NCI-H146 treated with DMSO at 0.1 percent for 48 hours (cell line): ENCODE results near the gene GCDH.
"Not testable (repeated sequence)": the region's sequence is repeated elsewhere in the genome, so short reads cannot be mapped to it uniquely, and the experiment has no call there.

Experiments used
- DNase-seq: peaks from one replicate; lab custom pipeline; 2025; ENCODE audit not compliant: unreplicated experiment; lab: John Stamatoyannopoulos, UW

Gene GCDH

DNA sequence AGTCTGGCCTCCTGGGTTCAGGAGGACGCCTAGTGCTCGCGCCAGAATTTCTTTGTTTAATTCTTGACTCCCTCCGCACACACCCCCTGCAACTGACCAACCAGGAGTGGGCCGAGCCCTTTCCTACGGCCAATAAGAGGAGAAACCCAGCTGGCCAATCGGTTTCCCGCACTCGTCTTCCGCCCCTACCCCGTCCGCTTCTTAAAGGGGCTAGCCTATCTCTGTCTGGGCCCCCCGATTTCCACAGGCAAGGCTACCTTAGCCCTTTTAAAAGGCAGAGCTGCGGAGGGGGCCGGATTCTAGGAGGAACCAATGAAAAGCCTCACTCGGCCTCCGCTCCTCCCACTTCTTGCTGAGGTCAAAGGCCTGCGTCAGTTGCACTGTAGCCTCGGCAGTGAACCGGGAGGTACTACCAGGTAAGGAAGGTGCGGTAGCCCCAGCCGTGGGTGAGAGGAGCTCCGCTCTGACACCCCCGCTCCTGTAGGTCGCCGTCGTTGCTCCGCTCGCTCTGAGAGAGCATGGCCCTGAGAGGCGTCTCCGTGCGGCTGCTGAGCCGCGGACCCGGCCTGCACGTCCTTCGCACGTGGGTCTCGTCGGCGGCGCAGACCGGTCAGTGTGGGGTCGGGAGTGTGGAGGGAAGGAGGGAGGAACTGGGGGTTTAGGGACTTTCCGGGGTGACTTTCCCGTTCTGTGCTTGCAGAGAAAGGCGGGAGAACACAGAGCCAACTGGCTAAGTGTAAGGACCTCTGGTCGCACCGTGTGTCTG is at the start of gene GCDH:
Gene GCDH (plus strand): TSS at position 374 of the 766 bp plus-strand sequence. CDS start 145 bp downstream, at position 519.
- peak; percentile 100 for DNase-seq

DNA sequence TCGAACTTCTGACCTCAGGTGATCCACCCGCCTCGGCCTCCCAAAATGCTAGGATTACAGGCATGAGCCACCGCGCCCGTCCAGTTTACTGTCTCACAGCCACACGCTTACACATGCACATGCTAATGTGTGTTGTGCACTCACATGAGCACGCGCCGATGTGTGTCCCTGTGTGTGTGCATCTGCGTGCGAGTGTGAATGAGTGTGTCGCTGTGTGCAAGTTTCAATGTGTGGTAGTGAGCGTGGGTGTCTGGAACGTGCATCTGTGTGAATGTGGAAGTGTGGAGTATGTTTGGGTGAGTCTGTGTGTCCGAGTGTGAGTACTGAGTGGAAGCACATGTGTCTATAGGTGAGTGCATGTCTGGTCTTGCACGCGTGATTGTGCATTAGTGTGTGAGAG is 48.4 kb upstream of the GCDH start:
- no peak for DNase-seq

DNA sequence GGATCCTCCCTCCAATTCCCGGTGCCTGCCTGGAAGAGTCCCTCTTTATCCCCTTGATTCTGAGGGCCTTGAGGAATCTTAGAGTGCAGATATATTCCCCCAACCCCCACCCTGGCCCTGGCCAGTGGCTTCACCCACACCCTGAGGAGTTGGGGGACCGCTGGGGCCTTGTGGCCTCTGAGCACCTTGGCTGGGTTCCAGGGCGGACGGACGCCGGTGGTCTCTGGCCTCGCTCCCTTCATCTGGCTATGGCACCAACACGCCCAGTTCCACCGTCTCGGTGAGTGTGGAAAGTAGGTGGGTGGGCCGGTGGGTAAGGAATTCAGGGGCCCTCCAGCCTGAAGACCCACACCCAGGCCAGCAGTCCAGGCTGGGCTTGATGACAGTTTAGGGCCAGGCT is 47.6 kb upstream of the GCDH start:
- no peak for DNase-seq

DNA sequence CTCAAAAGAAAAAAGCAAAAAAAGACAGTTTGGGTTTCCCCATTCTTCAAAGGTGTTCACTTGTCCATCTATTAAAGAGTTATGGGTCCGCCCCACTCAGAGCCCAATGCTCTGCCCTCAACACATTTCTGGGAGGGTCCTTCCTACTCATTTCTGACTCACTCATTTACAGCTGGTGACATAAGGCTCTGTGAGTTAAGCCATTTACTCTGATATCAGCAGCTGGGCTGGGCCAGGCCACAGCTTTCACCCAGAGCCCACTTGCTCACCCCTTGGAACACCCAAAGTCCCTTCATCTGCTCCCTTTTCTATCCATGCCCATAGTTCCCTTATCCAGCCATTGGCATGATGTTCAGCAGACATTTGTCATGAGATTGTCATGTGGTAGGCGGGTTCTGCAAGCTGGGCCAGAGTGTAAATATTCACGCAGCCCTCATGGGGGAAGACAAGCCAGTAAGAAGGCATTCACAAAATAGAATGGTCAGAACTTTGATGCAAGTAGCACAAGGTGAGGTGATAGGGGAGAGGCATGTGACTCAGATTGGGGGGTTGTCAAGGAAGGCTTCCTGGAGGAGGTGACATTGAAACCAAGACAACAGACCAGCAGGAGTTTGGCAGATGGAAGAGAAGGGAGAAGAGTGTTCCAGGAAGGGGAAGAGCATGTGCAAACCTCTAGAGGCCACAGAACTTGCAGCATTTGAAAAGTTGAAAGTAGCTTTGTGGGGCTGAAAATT is 46.8 kb upstream of the GCDH start:
- DNase-seq = no peak

DNA sequence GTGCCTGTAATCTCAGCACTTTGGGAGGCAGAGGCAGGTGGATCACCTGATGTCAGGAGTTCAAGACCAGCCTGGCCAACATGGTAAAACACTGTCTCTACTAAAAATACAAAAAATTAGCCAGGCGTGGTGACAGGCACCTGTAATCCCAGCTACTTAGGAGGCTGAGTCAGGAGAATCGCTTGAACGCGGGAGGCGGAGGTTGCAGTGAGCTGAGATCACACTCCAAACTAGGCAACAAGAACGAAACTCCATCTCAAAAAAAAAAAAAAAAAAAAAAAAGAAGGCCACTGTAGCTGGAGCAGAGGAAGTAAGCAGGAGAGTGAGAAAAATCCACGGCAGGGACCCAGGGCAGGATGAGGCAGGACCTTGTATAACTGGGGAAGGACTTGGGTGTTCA is 44.3 kb upstream of the GCDH start:
- DNase-seq = not testable (repeated sequence)

DNA sequence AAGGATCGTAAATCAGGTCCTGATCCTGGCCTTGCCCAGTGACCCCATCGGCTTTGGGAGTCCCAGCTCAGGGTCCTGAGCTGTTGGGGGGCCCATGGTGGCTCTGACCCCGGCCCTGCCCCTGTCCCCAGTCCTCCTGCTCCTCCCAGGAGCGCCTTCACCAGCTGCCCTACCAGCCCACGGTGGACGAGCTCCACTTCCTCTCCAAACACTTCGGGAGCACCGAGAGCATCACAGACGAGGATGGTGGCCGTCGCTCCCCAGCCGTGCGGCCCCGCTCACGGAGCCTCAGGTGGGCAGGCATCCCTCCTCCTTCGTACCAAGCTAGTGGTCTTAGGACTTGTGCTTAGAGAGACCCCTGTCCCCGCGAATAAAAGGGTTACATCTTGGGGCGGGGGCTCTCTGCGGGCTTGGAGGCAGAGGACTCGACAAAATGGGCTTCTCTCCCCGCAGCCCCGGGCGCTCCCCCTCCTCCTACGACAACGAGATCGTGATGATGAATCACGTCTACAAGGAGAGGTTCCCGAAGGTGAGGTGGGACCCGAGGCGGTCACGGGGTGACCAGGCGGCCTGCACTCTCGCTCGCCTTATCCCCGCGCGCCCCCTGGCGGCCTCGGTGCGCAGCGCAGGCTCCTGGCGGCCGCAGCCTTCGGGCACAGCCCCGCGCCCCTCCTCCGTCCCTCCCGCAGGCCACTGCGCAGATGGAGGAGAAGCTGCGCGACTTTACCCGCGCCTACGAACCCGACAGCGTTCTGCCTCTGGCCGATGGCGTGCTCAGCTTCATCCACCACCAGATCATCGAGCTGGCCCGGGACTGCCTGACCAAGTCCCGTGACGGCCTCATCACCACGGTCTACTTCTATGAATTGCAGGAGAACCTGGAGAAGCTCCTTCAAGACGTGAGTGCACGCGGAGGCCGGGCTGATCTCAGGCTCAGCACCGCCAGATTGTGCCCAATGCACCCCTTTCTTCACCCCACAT is 43.5 kb upstream of the GCDH start:
- peak; percentile 38 for DNase-seq

DNA sequence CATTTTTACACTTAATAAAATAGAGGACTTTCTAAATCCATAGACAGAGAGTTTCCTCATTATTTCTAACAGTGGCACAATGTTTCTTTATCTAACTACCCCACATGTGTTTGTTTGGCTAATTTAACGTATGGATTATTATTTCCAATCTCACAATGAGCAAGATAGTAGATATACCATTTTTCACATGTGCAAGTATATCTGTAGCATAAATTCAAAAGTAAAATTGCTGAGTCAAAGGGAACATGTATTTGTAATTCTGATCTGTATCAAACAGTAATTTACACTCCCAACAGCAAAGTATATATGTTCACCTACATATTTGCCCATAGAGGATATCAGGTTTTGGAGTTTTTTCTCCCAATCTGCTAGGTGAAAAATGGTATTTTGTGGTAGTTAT is 34.3 kb upstream of the GCDH start:
- DNase-seq = no peak

DNA sequence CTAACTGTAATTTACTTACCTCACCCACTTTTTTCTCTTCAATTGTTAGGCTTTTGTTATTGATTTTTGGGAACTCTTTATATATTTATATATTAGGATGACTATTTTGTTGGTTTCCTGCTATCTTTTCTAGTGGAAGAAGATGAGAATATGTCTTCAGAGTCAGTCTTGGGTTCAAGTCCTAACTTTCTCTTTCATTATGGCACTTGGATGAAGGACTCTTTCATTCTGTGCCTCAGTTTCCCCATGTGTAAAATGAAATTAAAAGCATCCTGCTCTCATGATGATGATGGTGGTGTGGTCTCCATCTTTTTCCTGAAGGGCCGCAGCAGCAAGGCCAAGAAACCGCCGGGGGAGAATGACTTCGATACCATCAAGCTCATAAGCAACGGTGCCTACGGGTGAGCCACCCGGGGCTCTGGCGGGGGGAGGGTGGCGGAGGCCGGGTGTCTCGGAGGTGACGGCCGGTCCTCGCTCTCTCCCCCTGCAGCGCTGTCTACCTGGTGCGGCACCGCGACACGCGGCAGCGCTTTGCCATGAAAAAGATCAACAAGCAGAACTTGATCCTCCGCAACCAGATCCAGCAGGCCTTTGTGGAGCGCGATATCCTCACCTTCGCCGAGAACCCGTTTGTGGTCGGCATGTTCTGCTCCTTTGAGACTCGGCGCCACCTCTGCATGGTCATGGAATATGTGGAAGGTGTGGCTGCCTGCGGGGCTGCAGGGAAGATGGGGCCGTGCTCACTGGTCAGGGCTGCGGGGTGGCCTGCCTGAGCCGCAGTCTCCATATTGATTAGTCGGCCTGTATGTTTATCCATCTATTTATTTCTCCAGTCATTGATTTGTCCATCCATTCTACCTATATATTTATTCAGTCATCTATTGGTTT is 32.7 kb upstream of the GCDH start:
- no peak for DNase-seq

DNA sequence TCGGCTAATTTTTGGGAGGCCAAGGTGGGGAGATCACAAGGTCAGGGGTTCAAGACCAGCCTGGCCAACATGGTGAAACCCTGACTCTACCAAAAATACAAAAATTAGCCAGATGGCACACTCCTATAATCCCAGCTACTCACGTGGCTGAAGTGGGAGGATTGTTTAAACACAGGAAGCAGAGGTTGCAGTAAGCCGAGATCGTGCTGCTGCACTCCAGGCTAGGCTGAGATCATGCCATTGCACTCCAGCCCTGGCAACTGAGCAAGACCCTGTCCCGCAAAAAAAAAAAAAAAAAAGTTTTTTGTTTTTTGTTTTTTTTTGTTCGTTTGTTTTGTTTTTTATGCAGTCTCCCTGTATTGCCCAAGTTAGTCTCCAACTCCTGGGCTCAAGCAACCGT is 31.4 kb upstream of the GCDH start:
- no peak for DNase-seq

DNA sequence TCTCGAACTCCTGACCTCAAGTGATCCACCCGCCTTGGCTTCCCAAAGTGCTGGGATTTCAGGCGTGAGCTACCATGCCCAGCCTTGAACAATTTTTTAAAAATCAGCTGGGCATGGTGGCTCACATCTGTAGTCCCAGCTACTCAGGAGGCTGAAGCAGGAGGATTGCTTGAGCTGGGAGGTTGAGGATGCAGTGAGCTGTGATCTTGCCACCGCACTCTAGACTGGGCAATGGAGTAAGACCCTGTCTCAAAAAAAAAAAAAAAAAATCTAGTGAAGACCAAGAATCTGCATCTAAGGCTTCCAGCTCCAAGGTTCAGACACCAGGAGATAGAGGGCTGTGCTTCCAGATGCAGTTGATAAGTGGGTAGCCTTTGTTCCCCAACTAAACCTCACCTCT is 26.8 kb upstream of the GCDH start:
- DNase-seq = no peak

DNA sequence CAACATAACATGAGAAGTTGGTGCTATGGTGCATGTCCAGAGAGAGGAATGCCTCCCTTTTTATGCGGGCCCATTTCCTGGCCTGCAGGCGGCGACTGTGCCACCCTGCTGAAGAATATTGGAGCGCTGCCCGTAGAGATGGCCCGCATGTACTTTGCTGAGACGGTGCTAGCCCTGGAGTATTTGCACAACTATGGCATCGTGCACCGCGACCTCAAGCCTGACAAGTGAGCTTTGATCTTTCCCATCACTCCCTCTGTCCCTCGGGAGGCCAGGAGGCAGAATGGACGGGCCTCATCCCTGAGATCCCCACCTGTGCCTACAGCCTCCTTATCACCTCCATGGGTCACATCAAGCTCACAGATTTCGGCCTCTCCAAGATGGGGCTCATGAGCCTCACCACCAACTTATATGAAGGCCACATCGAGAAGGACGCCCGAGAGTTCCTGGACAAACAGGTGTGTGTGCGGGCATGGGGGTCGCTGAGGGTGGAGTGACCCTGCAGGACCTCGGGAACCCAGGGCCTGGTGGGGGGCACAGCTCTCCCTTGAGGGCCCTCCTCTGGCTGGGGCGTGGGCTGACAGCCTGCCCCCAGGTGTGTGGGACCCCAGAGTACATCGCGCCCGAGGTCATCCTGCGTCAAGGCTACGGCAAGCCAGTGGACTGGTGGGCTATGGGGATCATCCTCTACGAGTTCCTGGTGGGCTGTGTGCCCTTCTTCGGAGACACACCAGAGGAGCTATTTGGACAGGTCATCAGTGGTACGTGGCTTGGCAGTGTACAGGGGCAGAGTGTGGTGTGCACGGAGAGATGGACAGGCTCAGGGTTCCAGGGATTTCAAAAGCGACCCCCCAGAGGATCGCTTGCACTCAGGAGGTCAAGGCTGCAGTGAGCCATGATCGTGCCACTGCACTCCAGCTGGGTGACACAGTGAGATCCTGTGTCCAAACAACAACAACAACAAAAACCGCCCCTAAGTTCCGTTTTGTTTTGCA is 25.9 kb upstream of the GCDH start:
- no peak for DNase-seq

DNA sequence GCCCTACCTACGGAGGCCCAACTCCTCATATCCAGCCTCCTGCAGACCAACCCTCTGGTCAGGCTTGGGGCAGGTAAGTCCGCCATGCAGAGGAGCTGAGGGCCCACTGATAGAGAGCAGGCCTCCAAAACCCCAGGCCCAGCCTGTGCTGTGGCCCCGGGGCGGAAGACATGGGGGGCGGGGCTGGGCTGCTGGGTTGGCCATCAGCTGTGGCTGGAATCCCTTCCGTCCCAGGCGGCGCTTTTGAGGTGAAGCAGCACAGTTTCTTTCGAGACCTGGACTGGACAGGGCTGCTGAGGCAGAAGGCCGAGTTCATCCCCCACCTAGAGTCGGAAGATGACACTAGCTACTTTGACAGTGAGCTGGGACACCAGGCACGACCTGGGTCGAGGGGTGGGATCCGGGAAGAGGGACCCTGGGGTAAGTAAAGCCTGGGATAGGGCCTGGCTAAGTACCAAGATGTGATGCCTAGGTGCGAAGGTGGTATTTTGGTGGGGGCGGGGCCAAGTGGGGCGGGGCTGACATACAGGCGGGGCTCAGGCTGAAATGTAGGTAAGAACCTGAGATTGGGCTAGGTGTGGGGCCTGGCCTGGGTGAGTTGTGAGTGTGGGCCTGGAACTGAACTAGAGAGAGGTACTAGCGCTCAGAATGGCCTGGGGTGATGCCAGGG is 25.1 kb upstream of the GCDH start:
- DNase-seq = no peak

DNA sequence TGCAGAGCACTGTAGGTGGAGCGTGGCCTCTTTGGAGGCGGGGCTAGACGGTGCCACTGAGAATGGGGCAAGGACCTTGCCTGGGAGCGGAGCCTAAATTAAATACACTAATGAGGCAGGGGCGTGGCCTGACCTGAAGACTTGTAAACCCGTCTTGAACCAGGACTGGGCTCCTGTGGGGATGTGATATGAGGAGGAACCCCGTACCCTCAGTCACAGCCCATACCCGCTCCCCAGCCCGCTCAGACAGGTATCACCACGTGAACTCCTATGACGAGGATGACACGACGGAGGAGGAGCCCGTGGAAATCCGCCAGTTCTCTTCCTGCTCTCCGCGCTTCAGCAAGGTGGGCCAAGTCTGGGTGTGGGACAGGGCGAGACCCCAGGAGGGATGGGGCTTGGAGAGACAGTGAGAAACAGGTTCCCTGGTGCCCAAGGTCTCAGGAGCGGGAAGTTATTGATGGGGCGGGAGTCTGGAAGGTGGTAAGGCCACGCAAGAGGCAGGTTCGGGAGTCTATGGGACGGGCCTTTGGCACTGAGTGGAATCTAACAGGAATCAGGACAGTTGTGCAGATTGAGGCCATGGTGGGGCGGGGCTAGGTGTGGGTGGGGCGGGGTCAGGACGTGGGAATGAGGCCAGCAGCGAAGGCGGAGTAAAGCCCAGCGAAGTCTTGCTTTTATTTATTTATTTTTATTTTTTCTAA is 24.4 kb upstream of the GCDH start:
- no peak for DNase-seq

DNA sequence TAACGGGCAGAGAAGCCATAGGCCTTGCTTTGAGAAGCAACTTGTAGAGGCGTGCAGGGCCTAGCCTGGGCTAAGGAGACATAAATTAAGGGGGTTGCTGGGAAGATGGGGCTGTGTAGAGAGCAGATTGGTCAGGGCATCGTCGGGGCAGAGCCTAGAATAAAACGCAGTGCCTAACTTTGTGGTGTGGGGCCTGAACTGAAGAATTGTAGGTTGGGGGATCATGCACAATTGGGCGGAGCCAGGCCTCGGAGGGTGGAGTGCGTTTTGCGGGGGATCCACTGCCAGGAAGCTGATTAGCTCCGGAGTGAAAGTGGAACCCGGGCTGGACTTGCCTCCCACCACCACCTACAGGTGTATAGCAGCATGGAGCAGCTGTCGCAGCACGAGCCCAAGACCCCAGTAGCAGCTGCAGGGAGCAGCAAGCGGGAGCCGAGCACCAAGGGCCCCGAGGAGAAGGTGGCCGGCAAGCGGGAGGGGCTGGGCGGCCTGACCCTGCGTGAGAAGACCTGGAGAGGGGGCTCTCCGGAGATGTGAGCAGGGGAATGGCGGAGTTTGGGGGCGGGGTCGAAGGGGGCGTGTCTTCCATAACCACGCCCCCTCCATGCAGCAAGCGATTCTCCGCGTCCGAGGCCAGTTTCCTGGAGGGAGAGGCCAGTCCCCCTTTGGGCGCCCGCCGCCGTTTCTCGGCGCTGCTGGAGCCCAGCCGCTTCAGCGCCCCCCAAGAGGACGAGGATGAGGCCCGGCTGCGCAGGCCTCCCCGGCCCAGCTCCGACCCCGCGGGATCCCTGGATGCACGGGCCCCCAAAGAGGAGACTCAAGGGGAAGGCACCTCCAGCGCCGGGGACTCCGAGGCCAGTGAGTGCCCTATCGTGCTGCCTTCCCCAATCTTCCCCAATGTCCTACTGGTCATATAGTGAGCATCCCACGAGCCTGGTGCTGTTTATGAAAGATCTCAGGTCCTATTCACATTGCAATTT is 23.6 kb upstream of the GCDH start:
- no peak for DNase-seq

DNA sequence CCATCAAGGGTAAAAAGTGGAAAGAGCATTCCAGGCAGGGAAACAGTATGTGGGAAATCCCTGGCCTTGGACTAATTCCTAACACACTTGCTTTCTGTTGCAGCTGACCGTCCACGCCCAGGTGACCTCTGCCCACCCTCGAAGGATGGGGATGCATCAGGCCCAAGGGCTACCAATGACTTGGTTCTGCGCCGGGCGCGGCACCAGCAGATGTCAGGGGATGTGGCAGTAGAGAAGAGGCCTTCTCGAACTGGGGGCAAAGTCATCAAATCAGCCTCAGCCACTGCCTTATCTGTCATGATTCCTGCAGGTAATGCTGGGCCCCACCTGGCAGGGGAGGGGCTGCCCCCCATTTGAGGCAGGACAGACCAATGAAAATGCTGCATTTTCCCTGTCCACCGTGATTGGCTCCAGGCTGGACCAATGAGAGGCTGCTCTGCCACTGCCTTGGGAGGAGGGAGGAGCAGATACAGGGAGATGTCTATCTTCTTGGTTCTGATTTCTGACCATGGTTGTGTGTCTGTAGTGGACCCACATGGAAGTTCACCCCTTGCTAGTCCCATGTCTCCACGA is 22.3 kb upstream of the GCDH start:
- DNase-seq = no peak

DNA sequence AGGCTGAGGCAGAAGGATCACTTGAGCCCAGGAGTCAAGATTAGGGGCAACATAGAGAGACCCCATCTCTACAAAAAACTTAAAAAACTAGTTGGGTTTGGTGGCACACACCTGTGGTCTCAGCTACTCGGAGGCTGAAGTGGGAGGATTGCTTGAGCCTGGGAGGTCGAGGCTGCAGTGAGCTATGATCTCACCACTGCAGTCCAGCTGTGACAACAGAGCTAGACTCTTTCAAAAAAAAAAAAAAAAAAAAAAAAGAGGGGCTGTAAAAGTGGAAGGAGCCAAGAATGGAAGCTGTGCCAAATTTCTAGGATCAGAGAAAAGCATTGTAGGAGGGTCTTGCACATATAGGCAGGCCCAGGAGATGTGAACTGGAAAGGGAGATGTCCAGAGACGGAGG is 19.3 kb upstream of the GCDH start:
- DNase-seq = no peak

DNA sequence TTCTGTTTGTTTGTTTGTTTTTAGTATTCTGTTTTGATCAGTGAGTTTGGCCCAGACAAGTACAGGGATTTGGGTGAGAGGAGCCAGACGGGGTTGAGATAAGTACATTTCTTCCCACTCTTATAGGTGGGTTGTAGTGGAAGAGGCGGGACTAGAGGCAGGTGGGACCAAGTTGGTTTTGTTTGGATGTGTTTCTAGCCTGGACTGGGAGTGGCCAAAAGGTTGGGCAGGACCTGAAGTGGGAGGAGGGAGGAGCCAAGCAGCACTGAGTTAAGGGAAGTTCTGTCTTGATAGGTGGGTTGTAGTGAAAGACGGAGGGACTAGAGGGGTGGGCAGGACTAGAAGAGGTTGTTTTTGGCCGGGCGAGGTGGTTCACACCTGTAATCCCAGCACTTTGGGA is 18.7 kb upstream of the GCDH start:
- no peak for DNase-seq
